Neural progenitor cell (in vitro differentiated cells): ENCODE data around the gene MTIF2. TPM values are rescaled to one million over a fixed set of nuclear protein-coding genes. Genes with fewer than 3 reads are reported as not detected.

Experiments
- DNase-seq: peaks from one replicate; pipeline ENCODE4 v3.0.0-alpha.2; 2016; ENCODE audit warnings: low spot score
- H2AFZ ChIP-seq: fragments of 200-600 bp; sonication (generic); replicated peaks from 2 replicates; pipeline ENCODE4 v1.6.1; 2016; ENCODE audit warnings: antibody characterized with exemption
- H3F3A ChIP-seq: fragments of 200-600 bp; sonication (generic); 2 replicates; pipeline ENCODE4 v1.6.1; 2016; ENCODE audit warnings: antibody characterized with exemption, low read depth
- H3K27ac ChIP-seq: fragments of 200-600 bp; sonication (generic); 2 replicates; pipeline ENCODE4 v1.5.1; 2016; ENCODE audit warnings: mild to moderate bottlenecking
- H3K27me3 ChIP-seq: fragments of 200-600 bp; sonication (generic); 2 replicates; pipeline ENCODE4 v1.6.1; 2016; ENCODE audit warnings: mild to moderate bottlenecking, moderate library complexity
- H3K36me3 ChIP-seq: fragments of 200-600 bp; sonication (generic); 2 replicates; pipeline ENCODE4 v1.5.1; 2016
- H3K4me1 ChIP-seq: fragments of 200-600 bp; sonication (generic); 2 replicates; pipeline ENCODE4 v1.6.1; 2016; ENCODE audit warnings: mixed run types
- H3K4me2 ChIP-seq: fragments of 200-600 bp; sonication (generic); 2 replicates; pipeline ENCODE4 v1.6.1; 2016
- H3K4me3 ChIP-seq: fragments of 200-600 bp; sonication (generic); 2 replicates; pipeline ENCODE4 v1.5.1; 2016
- H3K79me2 ChIP-seq: fragments of 200-600 bp; sonication (generic); 2 replicates; pipeline ENCODE4 v1.6.1; 2016; ENCODE audit warnings: low read depth
- H3K9ac ChIP-seq: fragments of 200-600 bp; sonication (generic); 2 replicates; pipeline ENCODE4 v1.6.1; 2016
- H3K9me3 ChIP-seq: fragments of 200-600 bp; sonication (generic); 2 replicates; pipeline ENCODE4 v1.5.1; 2016; ENCODE audit warnings: low read depth
- H4K20me1 ChIP-seq: fragments of 200-600 bp; sonication (generic); 2 replicates; pipeline ENCODE4 v1.6.1; 2016; ENCODE audit warnings: low read depth
- H3K27ac Mint-ChIP-seq: 3 replicates; pipeline ENCODE4 v1.8.0; 2021; ENCODE audit warnings: mixed read lengths
- H3K27me3 Mint-ChIP-seq: 2 replicates; pipeline ENCODE4 v1.8.0; 2022; ENCODE audit warnings: low read depth, mild to moderate bottlenecking, inconsistent platforms, moderate library complexity, mixed read lengths; ENCODE audit not compliant: insufficient read depth
- H3K36me3 Mint-ChIP-seq: 3 replicates; pipeline ENCODE4 v1.8.0; 2021; ENCODE audit warnings: mixed read lengths
- H3K4me1 Mint-ChIP-seq: 3 replicates; pipeline ENCODE4 v1.8.0; 2021; ENCODE audit warnings: mixed read lengths
- H3K4me3 Mint-ChIP-seq: 3 replicates; pipeline ENCODE4 v1.8.0; 2021; ENCODE audit warnings: mild to moderate bottlenecking, moderate library complexity, mixed read lengths
- H3K9me3 Mint-ChIP-seq: 3 replicates; pipeline ENCODE4 v1.8.0; 2020; ENCODE audit warnings: mixed read lengths
- CTCF ChIP-seq: fragments of 200-600 bp; sonication (generic); IDR thresholded peaks from 2 replicates; pipeline ENCODE4 v1.5.1; 2017; ENCODE audit warnings: antibody characterized with exemption, mild to moderate bottlenecking
- EZH2 ChIP-seq: fragments of 200-600 bp; sonication (generic); IDR thresholded peaks from 2 replicates; pipeline ENCODE4 v1.6.1; 2017; ENCODE audit warnings: antibody characterized with exemption, mild to moderate bottlenecking, moderate library complexity
- EZH2phosphoT487 ChIP-seq: fragments of 200-600 bp; sonication (generic); IDR thresholded peaks from 2 replicates; pipeline ENCODE4 v1.6.1; 2017; ENCODE audit warnings: antibody characterized with exemption
- total RNA-seq: library from RNA; depleted of rRNA; stranded (reverse); fragments of >200 nt; gene quantifications from 2 replicates; pipeline ENCODE4 v1.2.3, GENCODE V29; 2015; ENCODE audit warnings: low replicate concordance

MTIF2 gene
- total RNA-seq, 1 donor from 2014 or later: 39.2 TPM

DNA sequence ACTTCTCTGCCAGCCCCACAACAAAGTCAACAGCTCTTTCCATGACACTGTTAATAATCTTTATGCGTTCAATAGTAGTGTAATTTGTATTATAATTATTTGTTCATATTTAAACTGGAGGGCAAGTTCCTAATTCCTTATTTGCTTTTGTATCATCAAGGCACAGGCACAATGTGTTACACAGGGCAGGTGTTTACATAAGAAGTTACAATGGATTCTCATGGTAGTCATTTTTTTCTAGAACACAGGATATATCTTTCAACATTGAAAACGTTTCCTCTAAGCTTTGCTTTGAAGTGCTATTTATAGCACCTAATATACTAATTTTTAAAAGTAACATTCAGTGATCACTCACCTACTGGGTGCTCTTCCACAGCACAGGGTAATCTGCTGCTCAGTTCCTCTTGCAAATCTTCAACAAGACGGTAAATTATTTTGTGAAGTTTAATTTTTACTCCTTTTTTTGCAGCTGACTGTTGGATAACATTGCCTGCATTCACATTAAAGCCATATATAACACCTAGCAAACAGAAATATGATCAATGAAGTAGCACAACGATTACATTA is 29.3 kb downstream of the MTIF2 start:
- no peak overlapping the region for H3K4me3 Mint-ChIP-seq
- Histone ChIP-seq H3K9me3 (no peaks in the 10 kb centered on the region), H3K36me3 (peaks cover 15% of the 10 kb centered on the region)

DNA sequence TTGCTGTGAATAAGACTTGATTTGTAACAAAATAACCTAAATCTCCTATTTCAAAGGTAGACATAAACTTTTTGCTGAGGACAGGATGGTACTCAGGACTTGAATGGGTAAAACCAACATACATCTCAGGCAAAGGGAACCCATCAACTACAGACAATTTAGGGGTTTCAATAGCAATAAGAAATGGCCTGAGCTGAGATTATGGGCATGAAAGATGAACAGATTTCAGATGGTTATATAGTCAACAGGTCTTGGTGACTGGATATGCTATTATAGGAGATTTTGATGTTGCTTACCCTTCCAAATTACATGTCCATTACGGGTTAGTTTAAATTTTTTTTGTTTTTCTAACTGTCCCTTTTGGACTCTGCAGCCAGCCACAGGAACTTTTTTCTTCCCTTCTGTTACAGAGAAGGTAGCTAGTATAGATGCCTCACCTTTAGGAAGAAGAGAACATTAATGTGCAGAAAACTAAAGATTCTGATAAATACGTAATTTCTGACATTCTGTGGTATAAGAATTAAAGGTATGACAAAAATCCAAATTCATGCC is 32.0 kb downstream of the MTIF2 start:
- H3K36me3 ChIP-seq: peaks cover 25% of the 10 kb centered on the region
- peaks cover 57% of the 10 kb centered on the region for H3F3A ChIP-seq
- H3K4me2 ChIP-seq: peak overlapping the region; percentile 27
- Mint-ChIP-seq H3K4me1 (peaks cover 13% of the 10 kb centered on the region), H3K27ac (no peak overlapping the region), H3K36me3 (peaks cover 13% of the 10 kb centered on the region), H3K4me3 (no peak overlapping the region), H3K9me3 (no peaks in the 10 kb centered on the region), H3K27me3 (peaks cover 2% of the 10 kb centered on the region)
- no peak for DNase-seq
- H3K4me3 ChIP-seq: no peak overlapping the region
- peak overlapping the region; percentile 65 for H3K27ac ChIP-seq
- no peaks in the 10 kb centered on the region for H3K9me3 ChIP-seq
- no peak overlapping the region for H2AFZ ChIP-seq
- H3K4me1 ChIP-seq: peaks cover 6% of the 10 kb centered on the region
- no peak overlapping the region for H3K9ac ChIP-seq
- TF ChIP-seq EZH2 (no peak), CTCF (no peak), EZH2phosphoT487 (no peak)
- peaks cover 39% of the 10 kb centered on the region for H4K20me1 ChIP-seq
- no peaks in the 10 kb centered on the region for H3K27me3 ChIP-seq
- H3K79me2 ChIP-seq: peaks cover 27% of the 10 kb centered on the region

More for the DNA sequence above, 29.3 kb downstream of the MTIF2 start:
- Histone ChIP-seq H3K9ac (no peak overlapping the region), H3K27ac (no peak overlapping the region), H3K79me2 (peaks cover 4% of the 10 kb centered on the region), H3K27me3 (no peaks in the 10 kb centered on the region), H3K4me2 (no peak overlapping the region), H3F3A (peaks cover 40% of the 10 kb centered on the region), H2AFZ (no peak overlapping the region), H3K4me1 (no peaks in the 10 kb centered on the region), H3K4me3 (no peak overlapping the region), H4K20me1 (peaks cover 23% of the 10 kb centered on the region)
- Mint-ChIP-seq H3K9me3 (no peaks in the 10 kb centered on the region), H3K4me1 (peaks cover 3% of the 10 kb centered on the region), H3K27me3 (peaks cover 4% of the 10 kb centered on the region), H3K36me3 (peaks cover 6% of the 10 kb centered on the region), H3K27ac (no peak overlapping the region)
- no peak for TF ChIP-seq EZH2phosphoT487
- TF ChIP-seq CTCF: no peak
- no peak for TF ChIP-seq EZH2
- DNase-seq: no peak

- peaks cover 12% of the 10 kb centered on the region for H3K4me1 ChIP-seq
- H3K27ac ChIP-seq: peak overlapping the region; percentile 65
- Mint-ChIP-seq H3K4me1 (peaks cover 20% of the 10 kb centered on the region), H3K27me3 (no peaks in the 10 kb centered on the region), H3K9me3 (no peaks in the 10 kb centered on the region), H3K36me3 (peaks cover 13% of the 10 kb centered on the region), H3K4me3 (no peak overlapping the region), H3K27ac (no peak overlapping the region)
- H3K9ac ChIP-seq: no peak overlapping the region
- peak; percentile 56 for DNase-seq
- peaks cover 65% of the 10 kb centered on the region for H3F3A ChIP-seq
- peak overlapping the region; percentile 27 for H3K4me2 ChIP-seq
- H2AFZ ChIP-seq: no peak overlapping the region
- peaks cover 25% of the 10 kb centered on the region for H3K36me3 ChIP-seq
- H4K20me1 ChIP-seq: peaks cover 39% of the 10 kb centered on the region
- H3K9me3 ChIP-seq: no peaks in the 10 kb centered on the region
- no peak for TF ChIP-seq EZH2
- no peak for TF ChIP-seq EZH2phosphoT487
- TF ChIP-seq CTCF: no peak
- peaks cover 36% of the 10 kb centered on the region for H3K79me2 ChIP-seq
- H3K4me3 ChIP-seq: peak overlapping the region; percentile 3
- no peaks in the 10 kb centered on the region for H3K27me3 ChIP-seq
These were observed 33.1 kb downstream of the MTIF2 start for GRCh38 chr2:55235724-55236538.
